ENCODE data around the gene KCNQ1. TPM values are rescaled to one million over a fixed set of nuclear protein-coding genes. Genes with fewer than 3 reads are reported as not detected.

KCNQ1 gene
- total RNA-seq, 1 experiment from 2014 or later, result not detected

GRCh38 chr11:2748061-2748813, 303.4 kb downstream of the KCNQ1 start:
- no peak for DNase-seq (ENCODE audit: extremely low read depth, low read depth)

GRCh38 chr11:2748814-2749554, 304.2 kb downstream of the KCNQ1 start:
- DNase-seq (ENCODE audit: extremely low read depth, low read depth), result no peak

GRCh38 chr11:2750101-2750681, 305.4 kb downstream of the KCNQ1 start:
- DNase-seq (ENCODE audit: extremely low read depth, low read depth), result no peak

- DNase-seq (ENCODE audit: extremely low read depth, low read depth), result no peak
Observed at GRCh38 chr11:2750682-2751522, 306.1 kb downstream of the KCNQ1 start.

GRCh38 chr11:2751523-2752203, 306.9 kb downstream of the KCNQ1 start:
- no peak for DNase-seq (ENCODE audit: extremely low read depth, low read depth)

GRCh38 chr11:2752204-2752770, 307.5 kb downstream of the KCNQ1 start:
- DNase-seq (ENCODE audit: extremely low read depth, low read depth), result no peak

GRCh38 chr11:2752923-2753322, 308.1 kb downstream of the KCNQ1 start:
- no peak for DNase-seq (ENCODE audit: extremely low read depth, low read depth)

- no peak for DNase-seq (ENCODE audit: extremely low read depth, low read depth)
Observed at GRCh38 chr11:2754008-2754407, 309.2 kb downstream of the KCNQ1 start.

- DNase-seq (ENCODE audit: extremely low read depth, low read depth), result no peak
Observed at GRCh38 chr11:2755071-2755470, 310.3 kb downstream of the KCNQ1 start.

GRCh38 chr11:2758751-2759150, 313.9 kb downstream of the KCNQ1 start:
- DNase-seq (ENCODE audit: extremely low read depth, low read depth), result no peak

- no peak for DNase-seq (ENCODE audit: extremely low read depth, low read depth)
Observed at GRCh38 chr11:2759228-2760195, 314.7 kb downstream of the KCNQ1 start.

- no peak for DNase-seq (ENCODE audit: extremely low read depth, low read depth)
Observed at GRCh38 chr11:2760196-2760871, 315.5 kb downstream of the KCNQ1 start.

- no peak for DNase-seq (ENCODE audit: extremely low read depth, low read depth)
Observed at GRCh38 chr11:2761131-2762030, 316.6 kb downstream of the KCNQ1 start.

GRCh38 chr11:2762031-2762380, 317.2 kb downstream of the KCNQ1 start:
- DNase-seq (ENCODE audit: extremely low read depth, low read depth), result no peak

GRCh38 chr11:2762451-2762850, 317.6 kb downstream of the KCNQ1 start:
- DNase-seq (ENCODE audit: extremely low read depth, low read depth), result no peak

- no peak for DNase-seq (ENCODE audit: extremely low read depth, low read depth)
Observed at GRCh38 chr11:2763984-2764383, 319.2 kb downstream of the KCNQ1 start.

- DNase-seq (ENCODE audit: extremely low read depth, low read depth), result no peak
Observed at GRCh38 chr11:2765491-2765890, 320.7 kb downstream of the KCNQ1 start.
